ENCODE results near the gene NFIC.

NFIC gene

GRCh38 chr19:3365836-3366752 is at the start of gene NFIC:
TSS of gene NFIC (plus strand) at chr19:3366583. CDS start at chr19:3366637, 54 bp downstream.
- H3K4me3 ChIP-seq (ENCODE audit: low read depth, low read length), result peak within 1 kb of the TSS; percentile 81
- POLR2A ChIA-PET, result interaction anchor here (0.6 to 1.0 kb wide), 2 partner anchors 9 to 53 kb away, joined by 3 to 5 read pairs; no protein-coding TSS in a partner anchor
- no peak for TF ChIP-seq CTCF (IDR thresholded peaks at IDR 0.05; ENCODE audit: insufficient read depth, low read length, missing control alignments)
- CTCF ChIA-PET, result interaction anchor here (1.2 kb wide), 1 partner anchor 43 kb away, joined by 3 read pairs; no protein-coding TSS in a partner anchor
- DNase-seq (ENCODE audit: low read depth, low spot score), result peak; percentile 23

- CTCF ChIA-PET, result interaction anchor here (3.5 to 4.7 kb wide), 2 partner anchors 11 to 168 kb away, joined by 15 to 33 read pairs; no protein-coding TSS in a partner anchor
- POLR2A ChIA-PET, result no interaction called here
- no peak for DNase-seq (ENCODE audit: low read depth, low spot score)
- no peak for TF ChIP-seq CTCF (IDR thresholded peaks at IDR 0.05; ENCODE audit: insufficient read depth, low read length, missing control alignments)
- H3K4me3 ChIP-seq (ENCODE audit: low read depth, low read length), result no peak overlapping the region
These were observed 49.6 kb upstream of the NFIC start for GRCh38 chr19:3316659-3317207.

GRCh38 chr19:3319643-3320353 is 46.6 kb upstream of the NFIC start:
- no peak for DNase-seq (ENCODE audit: low read depth, low spot score)
- ChIA-PET POLR2A (no interaction called here), CTCF (interaction anchor here (1.3 to 4.7 kb wide), 3 partner anchors 14 to 165 kb away, joined by 3 to 33 read pairs (median 15); no protein-coding TSS in a partner anchor)
- TF ChIP-seq CTCF (IDR thresholded peaks at IDR 0.05; ENCODE audit: insufficient read depth, low read length, missing control alignments), result no peak
- H3K4me3 ChIP-seq (ENCODE audit: low read depth, low read length), result no peak overlapping the region

- no peak for TF ChIP-seq CTCF (IDR thresholded peaks at IDR 0.05; ENCODE audit: insufficient read depth, low read length, missing control alignments)
- CTCF ChIA-PET, result no interaction called here
- no peak overlapping the region for H3K4me3 ChIP-seq (ENCODE audit: low read depth, low read length)
- DNase-seq (ENCODE audit: low read depth, low spot score), result no peak
- POLR2A ChIA-PET, result no interaction called here
These were observed 46.1 kb upstream of the NFIC start for GRCh38 chr19:3320354-3320670.

- ChIA-PET CTCF (interaction anchor here (1.8 kb wide), 1 partner anchor 152 kb away, joined by 11 read pairs; no protein-coding TSS in a partner anchor), POLR2A (no interaction called here)
- DNase-seq (ENCODE audit: low read depth, low spot score), result no peak
- no peak overlapping the region for H3K4me3 ChIP-seq (ENCODE audit: low read depth, low read length)
- TF ChIP-seq CTCF (IDR thresholded peaks at IDR 0.05; ENCODE audit: insufficient read depth, low read length, missing control alignments), result no peak
These were observed 45.5 kb upstream of the NFIC start for GRCh38 chr19:3320853-3321252.
